NCI-H524 (cell line): ENCODE measurements around the gene TSPAN1.
A peak's percentile ranks its signal among the peaks of the same experiment; 100 is the strongest.

Source experiments
- DNase-seq, 2 experiments: peaks; one replicate each; lab custom pipeline; 2025; lab: John Stamatoyannopoulos, UW

TSPAN1 gene

GRCh38 chr1:46187106-46187869, 12.4 kb downstream of the TSPAN1 start:
- no peak for DNase-seq

- DNase-seq = no peak
Measured at GRCh38 chr1:46188295-46189030, 13.6 kb downstream of the TSPAN1 start.

GRCh38 chr1:46190539-46190938, 15.7 kb downstream of the TSPAN1 start:
- no peak for DNase-seq

GRCh38 chr1:46191033-46191701, 16.3 kb downstream of the TSPAN1 start:
- no peak for DNase-seq

- no peak for DNase-seq
Measured at GRCh38 chr1:46192171-46192570, 17.3 kb downstream of the TSPAN1 start.

- DNase-seq = no peak
Measured at GRCh38 chr1:46193285-46193684, 18.4 kb downstream of the TSPAN1 start.

- no peak for DNase-seq
Measured at GRCh38 chr1:46193984-46194570, 19.2 kb downstream of the TSPAN1 start.

GRCh38 chr1:46194641-46195193, 19.8 kb downstream of the TSPAN1 start:
- no peak for DNase-seq

- no peak for DNase-seq
Measured at GRCh38 chr1:46196609-46197008, 21.7 kb downstream of the TSPAN1 start.

GRCh38 chr1:46197560-46197963, 22.7 kb downstream of the TSPAN1 start:
- no peak for DNase-seq

GRCh38 chr1:46197964-46198811, 23.3 kb downstream of the TSPAN1 start, which contains the start of gene POMGNT1:
Gene POMGNT1, minus strand, starts transcription at chr1:46198434. Its CDS starts 613 bp downstream, at chr1:46197821.
- DNase-seq = peak in 1 of 2 experiments; percentile 43

GRCh38 chr1:46199233-46199749, 24.4 kb downstream of the TSPAN1 start:
- no peak for DNase-seq

- peak in 1 of 2 experiments; percentile 4 for DNase-seq
Measured at GRCh38 chr1:46203738-46204405, 29.0 kb downstream of the TSPAN1 start.

GRCh38 chr1:46204406-46204742, 29.5 kb downstream of the TSPAN1 start:
- no peak for DNase-seq

GRCh38 chr1:46205141-46205540, 30.3 kb downstream of the TSPAN1 start:
- DNase-seq = no peak

GRCh38 chr1:46205791-46206190, 30.9 kb downstream of the TSPAN1 start:
- DNase-seq = no peak

GRCh38 chr1:46206399-46206798, 31.5 kb downstream of the TSPAN1 start:
- no peak for DNase-seq

GRCh38 chr1:46210561-46210960, 35.7 kb downstream of the TSPAN1 start:
- DNase-seq = no peak

GRCh38 chr1:46211051-46211450, 36.2 kb downstream of the TSPAN1 start:
- no peak for DNase-seq

GRCh38 chr1:46215504-46215903, 40.6 kb downstream of the TSPAN1 start:
- no peak for DNase-seq
